ENCODE measurements around the gene ARRDC5.
"Not testable (repeated sequence)": the region's sequence is repeated elsewhere in the genome, so short reads cannot be mapped to it uniquely, and the experiment has no call there.

Gene ARRDC5

GRCh38 chr19:4845975-4846374, 56.7 kb downstream of the ARRDC5 start:
- not testable (repeated sequence) for H3K23ac ChIP-seq (ENCODE audit: low read depth, low read length, poor library complexity); H2AK5ac ChIP-seq (ENCODE audit: low read depth, low read length); H2BK5ac ChIP-seq (ENCODE audit: low read length); H2AFZ ChIP-seq (ENCODE audit: low read length); H3K79me1 ChIP-seq (ENCODE audit: low read depth, low read length); H3K4ac ChIP-seq (ENCODE audit: low read length); H3K18ac ChIP-seq (ENCODE audit: low read length); H2BK120ac ChIP-seq (ENCODE audit: low read depth, low read length); H3K4me2 ChIP-seq (ENCODE audit: insufficient read depth, low read length, poor library complexity, severe bottlenecking); H3K27me3 ChIP-seq (ENCODE audit: control insufficient read depth in 3 of 3, insufficient read depth in 3 of 3, low read depth in 1 of 3, low read length in 3 of 3); H3K27ac ChIP-seq (replicated peaks; ENCODE audit: low read length); H4K91ac ChIP-seq (ENCODE audit: low read depth, low read length, poor library complexity); H3K14ac ChIP-seq (ENCODE audit: low read length); H4K8ac ChIP-seq (ENCODE audit: low read depth, low read length); DNase-seq (ENCODE audit: low spot score); H3K4me1 ChIP-seq (ENCODE audit: control insufficient read depth in 2 of 2, insufficient read depth in 1 of 2, low read depth in 1 of 2, low read length in 2 of 2); H3K4me3 ChIP-seq (ENCODE audit: low read length in 2 of 2); H3K9me3 ChIP-seq (replicated peaks in 1 of 2; ENCODE audit: control insufficient read depth in 2 of 2, insufficient read depth in 1 of 2, low read depth in 1 of 2, low read length in 2 of 2); H3K9ac ChIP-seq (ENCODE audit: low read depth, low read length, poor library complexity); H2BK15ac ChIP-seq (ENCODE audit: low read length); H2BK12ac ChIP-seq (ENCODE audit: low read length)
- peaks cover 32 to 67% of the 10 kb centered on the region in 2 donors for H3K36me3 ChIP-seq (replicated peaks in 1 of 2; ENCODE audit: control insufficient read depth in 2 of 2, insufficient read depth in 2 of 2, low read length in 2 of 2)
- no CpG with 5 or more reads among the region's 9 CpGs for WGBS, 2 donors (ENCODE audit: extremely low coverage in 2 of 2, insufficient read length in 2 of 2, insufficient replicate concordance in 1 of 2)

- Histone ChIP-seq H3K4ac (ENCODE audit: low read length) (no peak overlapping the region), H3K18ac (ENCODE audit: low read length) (no peak overlapping the region), H3K9me3 (replicated peaks in 1 of 2; ENCODE audit: control insufficient read depth in 2 of 2, insufficient read depth in 1 of 2, low read depth in 1 of 2, low read length in 2 of 2) (no peaks in the 10 kb centered on the region), H2AK5ac (ENCODE audit: low read depth, low read length) (no peak overlapping the region), H2AFZ (ENCODE audit: low read length) (no peak overlapping the region), H2BK120ac (ENCODE audit: low read depth, low read length) (no peak overlapping the region), H3K4me1 (ENCODE audit: control insufficient read depth in 2 of 2, insufficient read depth in 1 of 2, low read depth in 1 of 2, low read length in 2 of 2) (no peaks in the 10 kb centered on the region), H2BK12ac (ENCODE audit: low read length) (no peak overlapping the region), H3K9ac (ENCODE audit: low read depth, low read length, poor library complexity) (no peak overlapping the region), H3K36me3 (replicated peaks in 1 of 2; ENCODE audit: control insufficient read depth in 2 of 2, insufficient read depth in 2 of 2, low read length in 2 of 2) (peaks cover 30 to 74% of the 10 kb centered on the region in 2 donors), H4K91ac (ENCODE audit: low read depth, low read length, poor library complexity) (no peak overlapping the region), H3K4me3 (ENCODE audit: low read length in 2 of 2) (no peak overlapping the region), H3K79me1 (ENCODE audit: low read depth, low read length) (peaks cover 2% of the 10 kb centered on the region), H3K23ac (ENCODE audit: low read depth, low read length, poor library complexity) (no peak overlapping the region), H3K27me3 (ENCODE audit: control insufficient read depth in 3 of 3, insufficient read depth in 3 of 3, low read depth in 1 of 3, low read length in 3 of 3) (no peaks in the 10 kb centered on the region), H3K27ac (replicated peaks; ENCODE audit: low read length) (no peak overlapping the region), H2BK5ac (ENCODE audit: low read length) (no peak overlapping the region), H3K4me2 (ENCODE audit: insufficient read depth, low read length, poor library complexity, severe bottlenecking) (no peak overlapping the region), H4K8ac (ENCODE audit: low read depth, low read length) (no peak overlapping the region), H3K14ac (ENCODE audit: low read length) (no peak overlapping the region), H2BK15ac (ENCODE audit: low read length) (no peak overlapping the region)
- no peak for DNase-seq (ENCODE audit: low spot score)
- no CpG with 5 or more reads among the region's 10 CpGs for WGBS, 2 donors (ENCODE audit: extremely low coverage in 2 of 2, insufficient read length in 2 of 2, insufficient replicate concordance in 1 of 2)
Observed at GRCh38 chr19:4844348-4845179, 58.1 kb downstream of the ARRDC5 start.

GRCh38 chr19:4843647-4843965, 59.1 kb downstream of the ARRDC5 start:
- Histone ChIP-seq H2BK12ac (ENCODE audit: low read length) (no peak overlapping the region), H3K18ac (ENCODE audit: low read length) (no peak overlapping the region), H3K23ac (ENCODE audit: low read depth, low read length, poor library complexity) (no peak overlapping the region), H3K79me1 (ENCODE audit: low read depth, low read length) (peaks cover 2% of the 10 kb centered on the region), H2AFZ (ENCODE audit: low read length) (no peak overlapping the region), H2BK15ac (ENCODE audit: low read length) (no peak overlapping the region), H3K4me3 (ENCODE audit: low read length in 2 of 2) (no peak overlapping the region), H3K4ac (ENCODE audit: low read length) (no peak overlapping the region), H3K14ac (ENCODE audit: low read length) (no peak overlapping the region), H3K4me2 (ENCODE audit: insufficient read depth, low read length, poor library complexity, severe bottlenecking) (no peak overlapping the region), H2BK120ac (ENCODE audit: low read depth, low read length) (no peak overlapping the region), H4K8ac (ENCODE audit: low read depth, low read length) (no peak overlapping the region), H4K91ac (ENCODE audit: low read depth, low read length, poor library complexity) (no peak overlapping the region), H2BK5ac (ENCODE audit: low read length) (no peak overlapping the region), H3K4me1 (ENCODE audit: control insufficient read depth in 2 of 2, insufficient read depth in 1 of 2, low read depth in 1 of 2, low read length in 2 of 2) (no peaks in the 10 kb centered on the region), H3K36me3 (replicated peaks in 1 of 2; ENCODE audit: control insufficient read depth in 2 of 2, insufficient read depth in 2 of 2, low read length in 2 of 2) (peaks cover 35 to 75% of the 10 kb centered on the region in 2 donors), H3K27ac (replicated peaks; ENCODE audit: low read length) (no peak overlapping the region), H3K9me3 (replicated peaks in 1 of 2; ENCODE audit: control insufficient read depth in 2 of 2, insufficient read depth in 1 of 2, low read depth in 1 of 2, low read length in 2 of 2) (no peaks in the 10 kb centered on the region), H3K9ac (ENCODE audit: low read depth, low read length, poor library complexity) (no peak overlapping the region), H2AK5ac (ENCODE audit: low read depth, low read length) (no peak overlapping the region), H3K27me3 (ENCODE audit: control insufficient read depth in 3 of 3, insufficient read depth in 3 of 3, low read depth in 1 of 3, low read length in 3 of 3) (no peaks in the 10 kb centered on the region)
- DNase-seq (ENCODE audit: low spot score) = no peak
- no CpG with 5 or more reads among the region's 6 CpGs for WGBS, 2 donors (ENCODE audit: extremely low coverage in 2 of 2, insufficient read length in 2 of 2, insufficient replicate concordance in 1 of 2)

Small RNA genes lying within 50 kb of the gene (small RNA-seq; reads per million reads assigned to genes)
- 2.4 reads per million for gene MIR4747 (ENCODE audit: insufficient read depth)
